ENCODE results near the gene FN1. TPM values are rescaled to one million over a fixed set of nuclear protein-coding genes. Genes with fewer than 3 reads are reported as not detected.
"Not testable (repeated sequence)": the region's sequence is repeated elsewhere in the genome, so short reads cannot be mapped to it uniquely, and the experiment has no call there.

Gene FN1
- total RNA-seq, 4 donors from 2014 or later, result 169 to 686 (median 215) TPM

GRCh38 chr2:215409331-215410127 lies 26.3 kb downstream of the FN1 start:
- H3K36me3 ChIP-seq, result peaks cover 0 to 20% (median 2%) of the 10 kb centered on the region in 4 donors
- H3K4me1 ChIP-seq, result no peaks in the 10 kb centered on the region
- no peak for DNase-seq
- H3K4me3 ChIP-seq, result no peak overlapping the region
- TF ChIP-seq CTCF (IDR thresholded peaks at IDR 0.05) (no peak), EP300 (IDR thresholded peaks at IDR 0.05; ENCODE audit: low read depth) (no peak), POLR2A (IDR thresholded peaks at IDR 0.05) (no peak), POLR2AphosphoS5 (IDR thresholded peaks at IDR 0.05) (no peak)
- in situ Hi-C loops (cut with MboI; ENCODE audit: low pct_ligation_motif_present in 1 of 4, low pct_unique_long_range_greater_than_20kb in 1 of 4, low sequenced_read_pairs in 3 of 4), result no loop called here
- intact Hi-C loops (cut with DNase I; ENCODE audit: low total_unique reads), result no loop called here
- H3K27ac ChIP-seq, result peak overlapping the region in 3 of 4 donors; percentile 24 to 50 (median 37)
- no peaks in the 10 kb centered on the region for H3K9me3 ChIP-seq
- no peaks in the 10 kb centered on the region for H3K27me3 ChIP-seq
- 89 to 95% methylated on average over 10 to 18 of the region's 18 CpGs for WGBS, 2 donors (ENCODE audit: low coverage in 1 of 2)

- H3K4me3 ChIP-seq; H3K9me3 ChIP-seq; intact Hi-C loops (cut with DNase I; ENCODE audit: low total_unique reads); H3K4me1 ChIP-seq; in situ Hi-C loops (cut with MboI; ENCODE audit: low pct_ligation_motif_present in 1 of 4, low pct_unique_long_range_greater_than_20kb in 1 of 4, low sequenced_read_pairs in 3 of 4); H3K27ac ChIP-seq; H3K27me3 ChIP-seq; DNase-seq: not testable (repeated sequence)
- WGBS, 2 donors (ENCODE audit: low coverage in 1 of 2), result 80 to 88% methylated on average over 7 of the region's 7 CpGs
- peaks cover 0 to 20% (median 0%) of the 10 kb centered on the region in 4 donors for H3K36me3 ChIP-seq
Measured at GRCh38 chr2:215408441-215408840, 27.4 kb downstream of the FN1 start.

GRCh38 chr2:215407590-215408264 lies 28.1 kb downstream of the FN1 start:
- Histone ChIP-seq H3K9me3 (no peaks in the 10 kb centered on the region), H3K4me1 (no peaks in the 10 kb centered on the region), H3K4me3 (no peak overlapping the region), H3K27ac (no peak overlapping the region), H3K27me3 (no peaks in the 10 kb centered on the region), H3K36me3 (peaks cover 0 to 20% (median 0%) of the 10 kb centered on the region in 4 donors)
- DNase-seq, result no peak
- intact Hi-C loops (cut with DNase I; ENCODE audit: low total_unique reads) (no loop called here), in situ Hi-C loops (cut with MboI; ENCODE audit: low pct_ligation_motif_present in 1 of 4, low pct_unique_long_range_greater_than_20kb in 1 of 4, low sequenced_read_pairs in 3 of 4) (no loop called here)
- TF ChIP-seq POLR2A (IDR thresholded peaks at IDR 0.05) (no peak), POLR2AphosphoS5 (IDR thresholded peaks at IDR 0.05) (no peak), EP300 (IDR thresholded peaks at IDR 0.05; ENCODE audit: low read depth) (no peak), CTCF (IDR thresholded peaks at IDR 0.05) (no peak)
- 74% methylated on average over 5 to 10 of the region's 10 CpGs for WGBS, 2 donors (ENCODE audit: low coverage in 1 of 2)

- no peak for DNase-seq
- Histone ChIP-seq H3K27ac (no peak overlapping the region), H3K9me3 (no peaks in the 10 kb centered on the region), H3K4me3 (no peak overlapping the region), H3K36me3 (peaks cover 0 to 20% (median 0%) of the 10 kb centered on the region in 4 donors), H3K27me3 (no peaks in the 10 kb centered on the region), H3K4me1 (no peaks in the 10 kb centered on the region)
- no peak for TF ChIP-seq POLR2A (IDR thresholded peaks at IDR 0.05)
- TF ChIP-seq EP300 (IDR thresholded peaks at IDR 0.05; ENCODE audit: low read depth), result no peak
- TF ChIP-seq CTCF (IDR thresholded peaks at IDR 0.05), result no peak
- no peak for TF ChIP-seq POLR2AphosphoS5 (IDR thresholded peaks at IDR 0.05)
- in situ Hi-C loops (cut with MboI; ENCODE audit: low pct_ligation_motif_present in 1 of 4, low pct_unique_long_range_greater_than_20kb in 1 of 4, low sequenced_read_pairs in 3 of 4) (no loop called here), intact Hi-C loops (cut with DNase I; ENCODE audit: low total_unique reads) (no loop called here)
- WGBS, 2 donors (ENCODE audit: low coverage in 1 of 2), result 63 to 92% methylated on average over 1 to 3 of the region's 3 CpGs
Measured at GRCh38 chr2:215407061-215407460, 28.8 kb downstream of the FN1 start.

All from transverse colon (tissue), 4 donors.